Umbilical cord (tissue), 2 donors: ENCODE measurements around the gene PIEZO2. TPM values are rescaled to one million over a fixed set of nuclear protein-coding genes. Genes with fewer than 3 reads are reported as not detected.
A peak's percentile ranks its signal among the peaks of the same experiment; 100 is the strongest.
"Not testable (repeated sequence)": the region's sequence is repeated elsewhere in the genome, so short reads cannot be mapped to it uniquely, and the experiment has no call there.

Experiments
- DNase-seq: peaks from one replicate; pipeline ENCODE4 v3.0.0-alpha.2; 2015; ENCODE audit warnings: low spot score
- total RNA-seq: library from RNA; depleted of rRNA; stranded (reverse); fragments of >200 nt; gene quantifications from one replicate; pipeline ENCODE4 v1.2.3, GENCODE V29; 2014; ENCODE audit warnings: low replicate concordance; ENCODE audit not compliant: insufficient read depth

The PIEZO2 gene
- 37.3 TPM for total RNA-seq

GRCh38 chr18:11149441-11150270, at the start of gene PIEZO2:
PIEZO2 (minus strand) TSS chr18:11149569; CDS start chr18:11148588, 981 bp downstream.
- peak; percentile 78 for DNase-seq

GRCh38 chr18:11183637-11184036, 34.3 kb upstream of the PIEZO2 start:
- DNase-seq, result no peak

GRCh38 chr18:11181629-11182028, 32.3 kb upstream of the PIEZO2 start:
- DNase-seq, result not testable (repeated sequence)

- no peak for DNase-seq
Measured at GRCh38 chr18:11179959-11180519, 30.7 kb upstream of the PIEZO2 start.

GRCh38 chr18:11178951-11179549, 29.7 kb upstream of the PIEZO2 start:
- no peak for DNase-seq

GRCh38 chr18:11177382-11177781, 28.0 kb upstream of the PIEZO2 start:
- no peak for DNase-seq

GRCh38 chr18:11176481-11176881, 27.1 kb upstream of the PIEZO2 start:
- no peak for DNase-seq

GRCh38 chr18:11175266-11175979, 26.1 kb upstream of the PIEZO2 start:
- DNase-seq, result peak; percentile 41

- DNase-seq, result not testable (repeated sequence)
Measured at GRCh38 chr18:11174179-11174578, 24.8 kb upstream of the PIEZO2 start.

- peak; percentile 76 for DNase-seq
Measured at GRCh38 chr18:11167778-11168177, 18.4 kb upstream of the PIEZO2 start.

GRCh38 chr18:11165952-11166351, 16.6 kb upstream of the PIEZO2 start:
- DNase-seq, result no peak

GRCh38 chr18:11165138-11165537, 15.8 kb upstream of the PIEZO2 start:
- DNase-seq, result no peak

GRCh38 chr18:11163665-11164064, 14.3 kb upstream of the PIEZO2 start:
- DNase-seq, result no peak

- DNase-seq, result no peak
Measured at GRCh38 chr18:11162889-11163288, 13.5 kb upstream of the PIEZO2 start.

- no peak for DNase-seq
Measured at GRCh38 chr18:11162462-11162861, 13.1 kb upstream of the PIEZO2 start.

GRCh38 chr18:11160313-11160712, 10.9 kb upstream of the PIEZO2 start:
- peak; percentile 49 for DNase-seq

GRCh38 chr18:11159844-11160243, 10.5 kb upstream of the PIEZO2 start:
- DNase-seq, result no peak

- no peak for DNase-seq
Measured at GRCh38 chr18:11156978-11157377, 7.6 kb upstream of the PIEZO2 start.

GRCh38 chr18:11155034-11155759, 5.8 kb upstream of the PIEZO2 start:
- DNase-seq, result no peak

GRCh38 chr18:11154368-11154989, 5.1 kb upstream of the PIEZO2 start:
- peak; percentile 59 for DNase-seq

GRCh38 chr18:11153097-11153496, 3.7 kb upstream of the PIEZO2 start:
- no peak for DNase-seq
